Esophagus squamous epithelium (tissue), 5 donors: ENCODE results near the gene PMP22. TPM values are rescaled to one million over a fixed set of nuclear protein-coding genes. Genes with fewer than 3 reads are reported as not detected.

ENCODE experiments used
- DNase-seq: peaks from one replicate; lab custom pipeline; 2025; lab: John Stamatoyannopoulos, UW
- H3K27ac ChIP-seq, 4 donors: fragments of 200-600 bp; sonication (generic); one replicate each; pipeline ENCODE4 v1.5.1; 2016 to 2019; ENCODE audit warnings: mild to moderate bottlenecking in 1 of 4
- H3K27me3 ChIP-seq, 4 donors: fragments of 200-600 bp; sonication (generic); 1 replicate in 3 of 4; 2 replicates in 1 of 4; pipeline versions ENCODE4 v1.5.1 to v1.6.0; 2017 to 2021; ENCODE audit warnings: antibody characterized with exemption in 1 of 4
- H3K36me3 ChIP-seq, 3 donors: fragments of 200-600 bp; sonication (generic); one replicate each; pipeline ENCODE4 v1.5.1; 2016 to 2019
- H3K4me1 ChIP-seq, 3 donors: fragments of 200-600 bp; sonication (generic); one replicate each; pipeline ENCODE4 v1.5.1; 2017 to 2019
- H3K4me3 ChIP-seq, 4 donors: fragments of 200-600 bp; sonication (generic); 1 replicate in 3 of 4; 2 replicates in 1 of 4; pipeline ENCODE4 v1.5.1; 2016 to 2019; ENCODE audit warnings: mild to moderate bottlenecking in 2 of 4, moderate library complexity in 1 of 4
- H3K9me3 ChIP-seq, 3 donors: fragments of 200-600 bp; sonication (generic); one replicate each; pipeline ENCODE4 v1.5.1; 2016 to 2019
- CTCF ChIP-seq, 6 experiments: fragments of 450-650 bp in 4 of 6; fragments of 200-600 bp in 2 of 6; sonication (generic) in 2 of 6; IDR thresholded peaks; one replicate each; pipeline ENCODE4 v1.5.1; 2016 to 2019; ENCODE audit warnings: antibody characterized with exemption in 6 of 6, mild to moderate bottlenecking in 4 of 6, moderate library complexity in 4 of 6
- POLR2A ChIP-seq, 4 donors: fragments of 450-650 bp; IDR thresholded peaks; one replicate each; pipeline ENCODE4 v1.6.1; 2017; ENCODE audit warnings: antibody characterized with exemption in 4 of 4, mild to moderate bottlenecking in 4 of 4, moderate library complexity in 3 of 4
- WGBS, 2 donors: methylation state at CpG; one replicate each; pipeline ENCODE4 v1.1.5; 2018; 5-methylcytosine and 5-hydroxymethylcytosine counted together
- intact Hi-C: fragments of 100-400 bp; cut with DNase I; formaldehyde crosslinking; loops from one replicate; pipeline ENCODE4 v1.15.0; 2022
- total RNA-seq, 4 donors: library from RNA; depleted of rRNA; stranded (reverse); fragments of >200 nt; gene quantifications; one replicate each; pipeline ENCODE4 v1.1.0, GENCODE V29; 2016
- donor health status: DM: yes; HTN: yes; CAD: no.

The PMP22 gene
- total RNA-seq, 4 donors from 2014 or later, result 4.0 to 102 (median 27.3) TPM

GRCh38 chr17:15262291-15263205 is 2.6 kb downstream of the PMP22 start:
- WGBS, 2 donors, result 2 to 5% methylated on average over 20 to 39 of the region's 60 CpGs
- peaks cover 10 to 72% (median 30%) of the 10 kb centered on the region in 3 donors for H3K4me1 ChIP-seq
- TF ChIP-seq POLR2A (IDR thresholded peaks at IDR 0.05) (peak in 2 of 4 donors; percentile 84), CTCF (IDR thresholded peaks at IDR 0.05) (peak in 3 of 6 experiments; percentile 8 to 20 (median 9))
- peak overlapping the region; percentile 34 to 77 (median 62) for H3K4me3 ChIP-seq
- H3K36me3 ChIP-seq, result peaks cover 0 to 16% (median 0%) of the 10 kb centered on the region in 3 donors
- H3K9me3 ChIP-seq, result no peaks in the 10 kb centered on the region
- H3K27ac ChIP-seq, result peak overlapping the region; percentile 85 to 98 (median 94)
- peak; percentile 28 for DNase-seq
- intact Hi-C loops, result loop anchor here (5.0 kb wide), 1 partner anchor 240 kb away; no protein-coding TSS in a partner anchor
- H3K27me3 ChIP-seq, result peaks cover 0 to 77% (median 4%) of the 10 kb centered on the region in 4 donors

GRCh38 chr17:15261802-15262290 is 3.3 kb downstream of the PMP22 start:
- Histone ChIP-seq H3K4me1 (peaks cover 10 to 79% (median 37%) of the 10 kb centered on the region in 3 donors), H3K4me3 (peak overlapping the region; percentile 34 to 77 (median 62)), H3K27me3 (peaks cover 0 to 77% (median 4%) of the 10 kb centered on the region in 4 donors), H3K36me3 (peaks cover 0 to 16% (median 0%) of the 10 kb centered on the region in 3 donors), H3K27ac (peak overlapping the region; percentile 85 to 98 (median 94)), H3K9me3 (no peaks in the 10 kb centered on the region)
- WGBS, 2 donors, result 0 to 7% methylated on average over 2 to 9 of the region's 9 CpGs
- TF ChIP-seq POLR2A (IDR thresholded peaks at IDR 0.05) (no peak), CTCF (IDR thresholded peaks at IDR 0.05) (no peak)
- DNase-seq, result no peak
- intact Hi-C loops, result loop anchor here (5.0 kb wide), 1 partner anchor 240 kb away; no protein-coding TSS in a partner anchor

GRCh38 chr17:15261258-15261801 is 3.8 kb downstream of the PMP22 start:
- peaks cover 0 to 77% (median 4%) of the 10 kb centered on the region in 4 donors for H3K27me3 ChIP-seq
- peak overlapping the region; percentile 85 to 98 (median 94) for H3K27ac ChIP-seq
- peaks cover 10 to 84% (median 40%) of the 10 kb centered on the region in 3 donors for H3K4me1 ChIP-seq
- intact Hi-C loops, result loop anchor here (5.0 kb wide), 1 partner anchor 241 kb away; no protein-coding TSS in a partner anchor
- no peaks in the 10 kb centered on the region for H3K9me3 ChIP-seq
- peak overlapping the region; percentile 34 to 77 (median 62) for H3K4me3 ChIP-seq
- 10 to 11% methylated on average over 12 to 17 of the region's 32 CpGs for WGBS, 2 donors
- H3K36me3 ChIP-seq, result peaks cover 0 to 16% (median 0%) of the 10 kb centered on the region in 3 donors
- DNase-seq, result no peak
- no peak for TF ChIP-seq CTCF (IDR thresholded peaks at IDR 0.05)
- TF ChIP-seq POLR2A (IDR thresholded peaks at IDR 0.05), result no peak

- H3K27me3 ChIP-seq, result peaks cover 0 to 72% (median 4%) of the 10 kb centered on the region in 4 donors
- H3K4me1 ChIP-seq, result peaks cover 10 to 92% (median 47%) of the 10 kb centered on the region in 3 donors
- intact Hi-C loops, result loop anchor here (5.0 kb wide), 1 partner anchor 242 kb away; no protein-coding TSS in a partner anchor
- no peaks in the 10 kb centered on the region for H3K9me3 ChIP-seq
- 4 to 12% methylated on average over 8 to 14 of the region's 67 CpGs for WGBS, 2 donors
- H3K36me3 ChIP-seq, result peaks cover 0 to 19% (median 0%) of the 10 kb centered on the region in 3 donors
- peak overlapping the region; percentile 34 to 77 (median 62) for H3K4me3 ChIP-seq
- DNase-seq, result no peak
- peak overlapping the region; percentile 85 to 98 (median 94) for H3K27ac ChIP-seq
- peak; percentile 48 to 94 (median 90) for TF ChIP-seq CTCF (IDR thresholded peaks at IDR 0.05)
- TF ChIP-seq POLR2A (IDR thresholded peaks at IDR 0.05), result peak in 2 of 4 donors; percentile 26 to 29
Observed at GRCh38 chr17:15260376-15261257, 4.5 kb downstream of the PMP22 start.
